Panc1 (cell line): ENCODE data around the gene GTSE1. TPM values are rescaled to one million over a fixed set of nuclear protein-coding genes. Genes with fewer than 3 reads are reported as not detected.

Source experiments
- ATAC-seq: fragments of 200-7000 bp; cut with Tn5 transposase; 2 replicates; pipeline ENCODE4 v1.9.1; 2020; ENCODE audit warnings: mild to moderate bottlenecking, moderate library complexity
- BruUV-seq: library from RNA; stranded (reverse); fragments of 400-500 nt; replicated peaks from 2 replicates; lab custom pipeline; 2021; lab: Mats Ljungman, UMichigan
- CTCF ChIA-PET: fragments of 300-600 bp; sonication (Branson Sonifier 250); formaldehyde crosslinking; loops from one replicate; lab custom pipeline; 2022; ENCODE audit warnings: antibody characterized with exemption; lab: Charles Lee
- POLR2A ChIA-PET: fragments of 300-600 bp; sonication (Branson Sonifier 250); formaldehyde crosslinking; loops from one replicate; lab custom pipeline; 2022; ENCODE audit warnings: antibody characterized with exemption; lab: Charles Lee
- DNase-seq: peaks from one replicate; pipeline ENCODE4 v3.0.0-alpha.2; 2010; ENCODE audit warnings: low read depth, low spot score
- H3K27ac ChIP-seq: 2 replicates; pipeline ENCODE4 v1.5.1; 2011; ENCODE audit warnings: mild to moderate bottlenecking, low read length, inconsistent platforms
- H3K27me3 ChIP-seq: fragments of 200-500 bp; sonication (Bioruptor generic); 2 replicates; pipeline ENCODE4 v1.6.0; 2014; ENCODE audit warnings: low read length, inconsistent platforms; ENCODE audit not compliant: control insufficient read depth, insufficient read depth
- H3K36me3 ChIP-seq: fragments of 200-500 bp; sonication (Bioruptor generic); 2 replicates; pipeline ENCODE4 v1.5.1; 2014; ENCODE audit warnings: inconsistent platforms, mild to moderate bottlenecking, low read length, moderate library complexity; ENCODE audit not compliant: control insufficient read depth, insufficient read depth
- H3K4me1 ChIP-seq: 2 replicates; pipeline ENCODE4 v1.5.1; 2011; ENCODE audit warnings: inconsistent platforms, mild to moderate bottlenecking, low read length, moderate library complexity; ENCODE audit not compliant: control insufficient read depth, insufficient read depth
- H3K4me3 ChIP-seq, 2 experiments: 2 replicates each; pipeline ENCODE4 v1.5.1; 2011 to 2012; ENCODE audit warnings: low read depth in 2 of 2, low read length in 2 of 2, mild to moderate bottlenecking in 2 of 2, inconsistent platforms in 1 of 2, moderate library complexity in 1 of 2
- H3K9me3 ChIP-seq: fragments of 200-500 bp; sonication (Bioruptor generic); 2 replicates; pipeline ENCODE4 v1.5.1; 2014; ENCODE audit warnings: low read depth, mild to moderate bottlenecking, inconsistent platforms, low read length, moderate library complexity; ENCODE audit not compliant: control insufficient read depth, insufficient read depth
- POLR2AphosphoS5 ChIP-seq: IDR thresholded peaks from 2 replicates; pipeline ENCODE4 v1.6.1; 2012; ENCODE audit warnings: mild to moderate bottlenecking, low read depth, low read length, moderate library complexity
- SIN3A ChIP-seq: IDR thresholded peaks from 2 replicates; pipeline ENCODE4 v1.6.1; 2012; ENCODE audit warnings: low read depth, mild to moderate bottlenecking, low read length, moderate library complexity, borderline replicate concordance; ENCODE audit not compliant: insufficient read depth
- TCF7L2 ChIP-seq: IDR thresholded peaks from 2 replicates; pipeline ENCODE4 v1.6.1; 2011; ENCODE audit warnings: mild to moderate bottlenecking, low read depth, low read length, inconsistent platforms
- in situ Hi-C: cut with HindIII; loops from 2 replicates; pipeline ENCODE4 v1.10.0; 2016; ENCODE audit warnings: low sequenced_read_pairs, low pct_unique_long_range_greater_than_20kb
- intact Hi-C: fragments of 100-400 bp; cut with micrococcal nuclease; formaldehyde crosslinking; loops from one replicate; pipeline ENCODE4 v1.10.0; 2022; ENCODE audit not compliant: unreplicated experiment
- total RNA-seq: library from RNA; stranded (reverse); gene quantifications from one replicate; pipeline ENCODE4 v1.2.1, GENCODE V29; 2021; ENCODE audit not compliant: unreplicated experiment
- TF ChIP-seq, protein P1 (sequence below): fragments of 450-650 bp; IDR thresholded peaks from 2 replicates; pipeline ENCODE4 v1.5.1; 2017; ENCODE audit warnings: mild to moderate bottlenecking
- TF ChIP-seq, protein P2 (sequence below), 2 experiments: IDR thresholded peaks; 2 replicates each; pipeline ENCODE4 v1.6.1; 2011 to 2012; ENCODE audit warnings: low read depth in 2 of 2, control low read depth in 1 of 2, low read length in 1 of 2, mild to moderate bottlenecking in 1 of 2, moderate library complexity in 1 of 2; ENCODE audit not compliant: insufficient read depth in 1 of 2

GTSE1 gene
- total RNA-seq, 1 experiment from 2014 or later: 36.2 TPM

DNA sequence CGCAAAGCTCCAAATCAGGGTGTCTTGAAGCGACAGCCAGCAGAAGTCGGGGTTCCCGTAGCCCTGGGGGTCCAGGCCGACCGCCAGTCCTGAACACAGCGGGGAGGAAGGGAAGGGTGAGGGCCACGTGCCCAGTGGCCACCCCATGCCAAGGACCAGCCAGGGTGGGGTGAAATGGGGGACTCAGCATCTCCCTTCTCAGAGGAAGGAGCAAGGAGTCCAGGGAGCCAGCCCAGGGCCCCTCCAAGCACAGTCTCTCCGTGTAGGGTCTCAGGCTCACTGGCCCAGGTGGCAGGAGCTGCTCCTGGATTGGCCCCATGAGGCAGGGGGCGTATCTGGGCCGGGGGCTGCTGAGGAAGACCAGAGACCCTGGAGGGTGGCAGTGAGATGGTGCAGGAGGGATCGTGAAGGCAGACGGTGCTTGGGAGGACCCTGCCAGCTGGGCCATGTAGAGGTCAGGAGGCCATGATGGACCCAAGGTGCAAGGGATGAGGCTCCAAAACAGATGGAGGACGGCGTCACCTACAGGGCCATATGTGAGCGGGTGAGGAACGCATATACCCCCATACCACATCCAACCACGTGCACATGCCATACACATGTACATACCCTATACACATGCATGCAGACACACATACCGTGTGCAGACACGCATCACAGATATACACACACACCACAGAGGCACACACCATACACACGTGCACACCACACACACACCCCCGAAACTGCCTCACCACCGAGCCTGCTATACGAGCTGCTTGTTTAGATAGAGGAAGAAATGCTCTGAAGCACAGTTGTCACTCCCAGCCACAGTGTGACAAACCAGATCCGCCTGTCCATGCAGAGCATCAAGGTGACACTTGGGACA, 73.3 kb downstream of the GTSE1 start:
- ChIA-PET POLR2A (no interaction called here), CTCF (no interaction called here)
- no peaks in the 10 kb centered on the region for H3K9me3 ChIP-seq
- no peaks in the 10 kb centered on the region for H3K4me1 ChIP-seq
- TF ChIP-seq TCF7L2 (no peak), SIN3A (no peak), POLR2AphosphoS5 (no peak)
- TF ChIP-seq, protein P1, sequence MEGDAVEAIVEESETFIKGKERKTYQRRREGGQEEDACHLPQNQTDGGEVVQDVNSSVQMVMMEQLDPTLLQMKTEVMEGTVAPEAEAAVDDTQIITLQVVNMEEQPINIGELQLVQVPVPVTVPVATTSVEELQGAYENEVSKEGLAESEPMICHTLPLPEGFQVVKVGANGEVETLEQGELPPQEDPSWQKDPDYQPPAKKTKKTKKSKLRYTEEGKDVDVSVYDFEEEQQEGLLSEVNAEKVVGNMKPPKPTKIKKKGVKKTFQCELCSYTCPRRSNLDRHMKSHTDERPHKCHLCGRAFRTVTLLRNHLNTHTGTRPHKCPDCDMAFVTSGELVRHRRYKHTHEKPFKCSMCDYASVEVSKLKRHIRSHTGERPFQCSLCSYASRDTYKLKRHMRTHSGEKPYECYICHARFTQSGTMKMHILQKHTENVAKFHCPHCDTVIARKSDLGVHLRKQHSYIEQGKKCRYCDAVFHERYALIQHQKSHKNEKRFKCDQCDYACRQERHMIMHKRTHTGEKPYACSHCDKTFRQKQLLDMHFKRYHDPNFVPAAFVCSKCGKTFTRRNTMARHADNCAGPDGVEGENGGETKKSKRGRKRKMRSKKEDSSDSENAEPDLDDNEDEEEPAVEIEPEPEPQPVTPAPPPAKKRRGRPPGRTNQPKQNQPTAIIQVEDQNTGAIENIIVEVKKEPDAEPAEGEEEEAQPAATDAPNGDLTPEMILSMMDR: no peak
- TF ChIP-seq, protein P2, sequence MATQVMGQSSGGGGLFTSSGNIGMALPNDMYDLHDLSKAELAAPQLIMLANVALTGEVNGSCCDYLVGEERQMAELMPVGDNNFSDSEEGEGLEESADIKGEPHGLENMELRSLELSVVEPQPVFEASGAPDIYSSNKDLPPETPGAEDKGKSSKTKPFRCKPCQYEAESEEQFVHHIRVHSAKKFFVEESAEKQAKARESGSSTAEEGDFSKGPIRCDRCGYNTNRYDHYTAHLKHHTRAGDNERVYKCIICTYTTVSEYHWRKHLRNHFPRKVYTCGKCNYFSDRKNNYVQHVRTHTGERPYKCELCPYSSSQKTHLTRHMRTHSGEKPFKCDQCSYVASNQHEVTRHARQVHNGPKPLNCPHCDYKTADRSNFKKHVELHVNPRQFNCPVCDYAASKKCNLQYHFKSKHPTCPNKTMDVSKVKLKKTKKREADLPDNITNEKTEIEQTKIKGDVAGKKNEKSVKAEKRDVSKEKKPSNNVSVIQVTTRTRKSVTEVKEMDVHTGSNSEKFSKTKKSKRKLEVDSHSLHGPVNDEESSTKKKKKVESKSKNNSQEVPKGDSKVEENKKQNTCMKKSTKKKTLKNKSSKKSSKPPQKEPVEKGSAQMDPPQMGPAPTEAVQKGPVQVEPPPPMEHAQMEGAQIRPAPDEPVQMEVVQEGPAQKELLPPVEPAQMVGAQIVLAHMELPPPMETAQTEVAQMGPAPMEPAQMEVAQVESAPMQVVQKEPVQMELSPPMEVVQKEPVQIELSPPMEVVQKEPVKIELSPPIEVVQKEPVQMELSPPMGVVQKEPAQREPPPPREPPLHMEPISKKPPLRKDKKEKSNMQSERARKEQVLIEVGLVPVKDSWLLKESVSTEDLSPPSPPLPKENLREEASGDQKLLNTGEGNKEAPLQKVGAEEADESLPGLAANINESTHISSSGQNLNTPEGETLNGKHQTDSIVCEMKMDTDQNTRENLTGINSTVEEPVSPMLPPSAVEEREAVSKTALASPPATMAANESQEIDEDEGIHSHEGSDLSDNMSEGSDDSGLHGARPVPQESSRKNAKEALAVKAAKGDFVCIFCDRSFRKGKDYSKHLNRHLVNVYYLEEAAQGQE (IDR thresholded peaks at IDR 0.05; ENCODE audit: insufficient read depth in 1 of 2, low read depth in 2 of 2, low read length in 1 of 2): no peak
- no peaks in the 10 kb centered on the region for H3K27me3 ChIP-seq
- no TSS peak for BruUV-seq
- H3K36me3 ChIP-seq: no peaks in the 10 kb centered on the region
- ATAC-seq (no peak), DNase-seq (no peak)
- intact Hi-C loops: no loop called here
- no peak overlapping the region for H3K4me3 ChIP-seq
- in situ Hi-C loops: no loop called here
- no peak overlapping the region for H3K27ac ChIP-seq

DNA sequence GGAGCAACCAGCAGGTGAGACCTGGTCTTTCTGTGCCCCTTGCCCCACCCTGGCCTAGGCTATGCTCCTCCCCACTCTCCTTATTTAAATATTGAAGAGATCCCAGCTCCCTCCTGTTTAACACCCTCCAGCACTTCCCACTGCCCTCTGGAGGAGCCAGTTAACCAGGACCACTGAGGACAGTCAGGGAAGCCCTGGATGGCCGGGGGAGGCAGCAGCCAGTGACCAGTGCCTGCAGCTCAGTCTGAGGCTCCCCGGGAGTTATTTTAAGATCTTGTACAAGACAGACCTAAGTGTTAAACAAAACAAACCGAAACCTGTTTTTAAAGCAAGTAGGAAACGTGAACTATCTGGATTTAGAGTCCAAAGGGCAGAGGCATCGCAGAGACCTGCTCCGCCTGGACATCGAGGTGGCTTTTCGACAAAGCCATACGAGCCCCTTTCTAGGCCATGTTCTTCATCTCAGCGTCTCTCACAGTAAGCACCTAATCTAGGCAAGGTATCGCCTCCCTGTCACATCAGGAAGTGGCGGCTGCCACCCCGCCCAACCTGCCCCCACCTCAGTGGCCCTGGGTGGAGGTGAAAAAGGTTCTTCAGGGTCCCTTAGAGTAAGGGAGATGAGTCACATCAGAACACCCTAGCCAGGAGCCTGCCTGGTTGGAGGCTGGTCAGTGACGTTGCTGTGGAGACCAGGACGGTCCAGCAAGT, 74.1 kb downstream of the GTSE1 start:
- CTCF ChIA-PET: no interaction called here
- no peaks in the 10 kb centered on the region for H3K36me3 ChIP-seq
- BruUV-seq: no TSS peak
- POLR2A ChIA-PET: no interaction called here
- in situ Hi-C loops (no loop called here), intact Hi-C loops (no loop called here)
- DNase-seq (no peak), ATAC-seq (no peak)
- H3K4me3 ChIP-seq: no peak overlapping the region
- no peaks in the 10 kb centered on the region for H3K9me3 ChIP-seq
- no peak for TF ChIP-seq TCF7L2
- no peak for TF ChIP-seq POLR2AphosphoS5
- TF ChIP-seq, protein P1: no peak
- TF ChIP-seq, protein P2 (IDR thresholded peaks at IDR 0.05; ENCODE audit: insufficient read depth in 1 of 2, low read depth in 2 of 2, low read length in 1 of 2): no peak
- TF ChIP-seq SIN3A: no peak
- no peak overlapping the region for H3K27ac ChIP-seq
- no peaks in the 10 kb centered on the region for H3K27me3 ChIP-seq
- no peaks in the 10 kb centered on the region for H3K4me1 ChIP-seq
